ENCODE results near the gene OBSCN.

DNA sequence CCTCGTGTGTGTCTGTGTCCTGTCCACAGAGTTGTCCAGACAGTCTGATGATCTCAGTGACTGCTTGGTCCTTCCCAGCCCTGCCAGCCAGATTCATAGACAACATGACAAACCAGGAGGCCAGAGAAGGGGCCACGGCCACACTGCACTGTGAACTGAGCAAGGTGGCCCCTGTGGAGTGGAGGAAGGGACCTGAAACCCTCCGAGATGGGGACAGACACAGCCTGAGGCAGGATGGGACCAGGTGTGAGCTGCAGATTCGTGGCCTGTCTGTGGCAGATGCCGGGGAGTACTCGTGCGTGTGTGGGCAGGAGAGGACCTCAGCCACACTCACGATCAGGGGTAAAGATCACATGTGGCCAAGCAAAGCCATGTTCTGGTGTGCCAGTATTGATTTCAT, 96.4 kb downstream of the OBSCN start:
- TF ChIP-seq, protein P1, sequence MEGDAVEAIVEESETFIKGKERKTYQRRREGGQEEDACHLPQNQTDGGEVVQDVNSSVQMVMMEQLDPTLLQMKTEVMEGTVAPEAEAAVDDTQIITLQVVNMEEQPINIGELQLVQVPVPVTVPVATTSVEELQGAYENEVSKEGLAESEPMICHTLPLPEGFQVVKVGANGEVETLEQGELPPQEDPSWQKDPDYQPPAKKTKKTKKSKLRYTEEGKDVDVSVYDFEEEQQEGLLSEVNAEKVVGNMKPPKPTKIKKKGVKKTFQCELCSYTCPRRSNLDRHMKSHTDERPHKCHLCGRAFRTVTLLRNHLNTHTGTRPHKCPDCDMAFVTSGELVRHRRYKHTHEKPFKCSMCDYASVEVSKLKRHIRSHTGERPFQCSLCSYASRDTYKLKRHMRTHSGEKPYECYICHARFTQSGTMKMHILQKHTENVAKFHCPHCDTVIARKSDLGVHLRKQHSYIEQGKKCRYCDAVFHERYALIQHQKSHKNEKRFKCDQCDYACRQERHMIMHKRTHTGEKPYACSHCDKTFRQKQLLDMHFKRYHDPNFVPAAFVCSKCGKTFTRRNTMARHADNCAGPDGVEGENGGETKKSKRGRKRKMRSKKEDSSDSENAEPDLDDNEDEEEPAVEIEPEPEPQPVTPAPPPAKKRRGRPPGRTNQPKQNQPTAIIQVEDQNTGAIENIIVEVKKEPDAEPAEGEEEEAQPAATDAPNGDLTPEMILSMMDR (IDR thresholded peaks at IDR 0.05) = no peak
- TF ChIP-seq POLR2AphosphoS5 (IDR thresholded peaks at IDR 0.05) (no peak), POLR2A (IDR thresholded peaks at IDR 0.05) (no peak)

All from sigmoid colon (tissue), 4 donors.